Measurements from ENCODE around the gene ELOVL6. TPM values are rescaled to one million over a fixed set of nuclear protein-coding genes. Genes with fewer than 3 reads are reported as not detected.
"Not testable (repeated sequence)": the region's sequence is repeated elsewhere in the genome, so short reads cannot be mapped to it uniquely, and the experiment has no call there.

Gene ELOVL6
- total RNA-seq, 1 donor from 2014 or later, result 11.0 TPM

DNA sequence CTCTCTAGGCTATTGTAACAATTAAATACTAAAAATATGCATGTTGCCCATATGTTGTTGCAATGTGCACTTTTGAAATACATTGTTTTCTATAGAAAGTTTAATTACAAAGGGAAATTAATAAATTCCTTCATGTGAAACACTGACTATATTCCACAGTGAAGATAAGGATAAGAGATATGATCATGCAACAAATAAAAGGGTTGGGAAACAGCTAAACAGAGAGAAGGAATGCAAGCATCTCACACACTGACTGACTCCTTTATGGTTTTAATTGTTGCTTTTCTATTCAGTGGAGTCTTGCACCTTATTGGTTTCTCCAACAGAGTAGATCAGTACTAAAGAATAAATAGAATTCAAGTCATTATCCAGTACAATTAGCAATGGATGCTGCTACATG is 37.8 kb downstream of the ELOVL6 start:
- TF ChIP-seq, protein P1, sequence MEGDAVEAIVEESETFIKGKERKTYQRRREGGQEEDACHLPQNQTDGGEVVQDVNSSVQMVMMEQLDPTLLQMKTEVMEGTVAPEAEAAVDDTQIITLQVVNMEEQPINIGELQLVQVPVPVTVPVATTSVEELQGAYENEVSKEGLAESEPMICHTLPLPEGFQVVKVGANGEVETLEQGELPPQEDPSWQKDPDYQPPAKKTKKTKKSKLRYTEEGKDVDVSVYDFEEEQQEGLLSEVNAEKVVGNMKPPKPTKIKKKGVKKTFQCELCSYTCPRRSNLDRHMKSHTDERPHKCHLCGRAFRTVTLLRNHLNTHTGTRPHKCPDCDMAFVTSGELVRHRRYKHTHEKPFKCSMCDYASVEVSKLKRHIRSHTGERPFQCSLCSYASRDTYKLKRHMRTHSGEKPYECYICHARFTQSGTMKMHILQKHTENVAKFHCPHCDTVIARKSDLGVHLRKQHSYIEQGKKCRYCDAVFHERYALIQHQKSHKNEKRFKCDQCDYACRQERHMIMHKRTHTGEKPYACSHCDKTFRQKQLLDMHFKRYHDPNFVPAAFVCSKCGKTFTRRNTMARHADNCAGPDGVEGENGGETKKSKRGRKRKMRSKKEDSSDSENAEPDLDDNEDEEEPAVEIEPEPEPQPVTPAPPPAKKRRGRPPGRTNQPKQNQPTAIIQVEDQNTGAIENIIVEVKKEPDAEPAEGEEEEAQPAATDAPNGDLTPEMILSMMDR (IDR thresholded peaks at IDR 0.05), result no peak
- H3K4me1 Mint-ChIP-seq (ENCODE audit: low read depth), result peaks cover 35% of the 10 kb centered on the region
- H3K4me3 Mint-ChIP-seq (ENCODE audit: unreplicated experiment), result no peak overlapping the region
- DNase-seq (ENCODE audit: low spot score), result no peak
- no peak overlapping the region for H3K27ac Mint-ChIP-seq (ENCODE audit: unreplicated experiment)
- no peaks in the 10 kb centered on the region for H3K36me3 Mint-ChIP-seq (ENCODE audit: low read depth)
- H3K27me3 Mint-ChIP-seq (ENCODE audit: low read depth), result no peaks in the 10 kb centered on the region
- H3K9me3 Mint-ChIP-seq (ENCODE audit: low read depth), result no peaks in the 10 kb centered on the region

DNA sequence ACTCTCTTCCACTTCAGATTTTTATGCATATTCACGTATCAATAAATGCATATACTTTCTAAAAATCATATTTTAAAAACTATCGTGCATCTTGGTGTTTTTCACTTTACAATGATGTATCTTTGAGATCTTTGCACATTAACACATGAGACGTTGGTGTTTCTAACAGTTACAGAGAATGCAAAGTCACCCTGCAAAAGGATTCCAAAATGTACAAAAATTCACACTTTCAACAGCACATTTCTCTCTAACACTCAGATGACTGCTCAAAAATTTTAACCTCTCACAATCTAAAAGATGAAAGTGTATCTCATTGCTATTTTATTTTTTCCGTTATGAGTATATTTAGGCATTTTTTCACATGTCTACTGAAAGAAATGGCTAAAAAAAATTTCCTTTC is 38.9 kb downstream of the ELOVL6 start:
- DNase-seq (ENCODE audit: low spot score), result no peak
- H3K4me3 Mint-ChIP-seq (ENCODE audit: unreplicated experiment), result no peak overlapping the region
- no peaks in the 10 kb centered on the region for H3K27me3 Mint-ChIP-seq (ENCODE audit: low read depth)
- peaks cover 28% of the 10 kb centered on the region for H3K4me1 Mint-ChIP-seq (ENCODE audit: low read depth)
- no peaks in the 10 kb centered on the region for H3K36me3 Mint-ChIP-seq (ENCODE audit: low read depth)
- H3K9me3 Mint-ChIP-seq (ENCODE audit: low read depth), result no peaks in the 10 kb centered on the region
- TF ChIP-seq, protein P1 (IDR thresholded peaks at IDR 0.05), result no peak
- H3K27ac Mint-ChIP-seq (ENCODE audit: unreplicated experiment), result no peak overlapping the region

DNA sequence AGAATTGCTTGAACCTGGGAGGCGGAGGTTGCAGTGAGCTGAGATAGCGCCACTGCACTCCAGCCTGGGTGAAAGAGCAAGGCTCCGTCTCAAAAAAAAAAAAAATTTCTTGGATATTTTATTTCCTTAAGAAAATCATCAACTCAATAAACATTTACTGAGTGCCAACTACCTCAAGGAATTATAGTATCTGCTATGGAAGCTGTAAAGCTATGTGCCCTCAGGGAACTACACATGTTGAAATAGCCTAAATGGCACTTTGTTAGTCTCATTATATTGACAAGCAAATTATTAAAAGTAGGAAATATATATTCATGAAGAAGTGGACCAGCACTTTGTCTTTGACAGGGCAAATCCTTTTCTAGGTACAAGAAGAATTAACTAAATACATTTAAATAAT is 40.8 kb downstream of the ELOVL6 start:
- TF ChIP-seq, protein P1 (IDR thresholded peaks at IDR 0.05), result no peak

DNA sequence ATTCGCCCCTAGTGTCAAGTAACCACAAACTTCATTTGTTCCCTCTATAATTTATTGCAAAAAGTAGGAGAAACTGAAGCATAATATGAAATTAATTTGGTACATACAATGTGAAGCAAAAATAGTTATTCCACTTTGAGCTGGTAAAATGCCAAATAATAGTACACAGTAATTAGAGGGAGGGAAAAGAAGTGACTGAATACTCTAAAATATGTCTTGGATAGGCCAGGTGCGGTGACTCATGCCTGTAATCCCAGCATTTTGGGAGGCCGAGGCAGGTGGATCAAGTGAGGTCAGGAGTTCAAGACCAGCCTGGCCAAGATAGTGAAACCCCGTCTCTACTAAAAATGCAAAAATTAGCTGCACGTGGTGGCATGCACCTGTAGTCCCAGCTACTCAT is 41.2 kb downstream of the ELOVL6 start:
- peaks cover 13% of the 10 kb centered on the region for H3K4me1 Mint-ChIP-seq (ENCODE audit: low read depth)
- not testable (repeated sequence) for H3K36me3 Mint-ChIP-seq (ENCODE audit: low read depth); H3K9me3 Mint-ChIP-seq (ENCODE audit: low read depth); H3K4me3 Mint-ChIP-seq (ENCODE audit: unreplicated experiment); H3K27ac Mint-ChIP-seq (ENCODE audit: unreplicated experiment); DNase-seq (ENCODE audit: low spot score); H3K27me3 Mint-ChIP-seq (ENCODE audit: low read depth)

More for the DNA sequence above, 40.8 kb downstream of the ELOVL6 start:
- Mint-ChIP-seq H3K36me3 (ENCODE audit: low read depth) (no peaks in the 10 kb centered on the region), H3K27ac (ENCODE audit: unreplicated experiment) (no peak overlapping the region), H3K4me1 (ENCODE audit: low read depth) (peaks cover 13% of the 10 kb centered on the region), H3K27me3 (ENCODE audit: low read depth) (no peaks in the 10 kb centered on the region), H3K4me3 (ENCODE audit: unreplicated experiment) (no peak overlapping the region), H3K9me3 (ENCODE audit: low read depth) (no peaks in the 10 kb centered on the region)
- no peak for DNase-seq (ENCODE audit: low spot score)

DNA sequence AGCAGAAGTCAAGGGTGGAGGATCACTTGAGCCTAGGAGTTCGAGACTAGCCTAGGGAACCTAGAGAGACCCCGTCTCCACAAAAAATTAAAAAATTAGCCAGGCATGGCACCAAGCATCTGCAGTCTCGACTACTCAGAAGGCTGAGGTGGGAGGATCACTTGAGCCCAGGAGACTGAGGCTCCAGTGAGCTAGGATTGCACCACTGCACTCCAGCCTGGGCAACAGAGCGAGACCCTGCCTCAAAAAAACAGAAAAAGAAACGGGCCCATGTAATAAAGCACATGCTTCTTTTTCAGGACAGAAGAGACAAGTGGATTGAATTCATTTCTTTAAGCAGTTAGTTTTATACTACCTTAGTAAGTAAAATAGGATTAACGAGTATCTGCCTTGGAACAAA is 42.0 kb downstream of the ELOVL6 start:
- no peak overlapping the region for H3K27ac Mint-ChIP-seq (ENCODE audit: unreplicated experiment)
- no peaks in the 10 kb centered on the region for H3K9me3 Mint-ChIP-seq (ENCODE audit: low read depth)
- TF ChIP-seq, protein P1 (IDR thresholded peaks at IDR 0.05), result no peak
- no peak overlapping the region for H3K4me3 Mint-ChIP-seq (ENCODE audit: unreplicated experiment)
- DNase-seq (ENCODE audit: low spot score), result no peak
- no peaks in the 10 kb centered on the region for H3K36me3 Mint-ChIP-seq (ENCODE audit: low read depth)
- no peaks in the 10 kb centered on the region for H3K27me3 Mint-ChIP-seq (ENCODE audit: low read depth)
- peaks cover 13% of the 10 kb centered on the region for H3K4me1 Mint-ChIP-seq (ENCODE audit: low read depth)

DNA sequence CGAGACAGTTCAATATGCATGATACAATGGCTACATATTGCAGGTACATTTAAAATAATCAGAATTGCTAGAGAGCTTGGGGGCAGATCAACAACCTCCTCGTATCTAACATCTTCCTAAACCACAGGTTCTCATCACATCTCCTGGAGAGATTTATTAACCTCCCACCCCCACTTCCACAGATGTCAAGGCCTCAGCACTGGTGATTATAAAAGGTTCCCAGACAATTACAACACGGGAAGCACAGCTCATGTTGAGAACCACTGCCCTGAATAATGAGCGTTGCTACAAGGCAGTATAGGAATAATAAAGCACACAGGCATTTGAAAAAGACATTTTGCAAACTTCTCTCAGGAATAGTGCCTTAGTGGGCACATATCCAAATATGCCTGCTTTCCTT is 42.8 kb downstream of the ELOVL6 start:
- TF ChIP-seq, protein P1 (IDR thresholded peaks at IDR 0.05), result no peak
- Mint-ChIP-seq H3K36me3 (ENCODE audit: low read depth) (no peaks in the 10 kb centered on the region), H3K9me3 (ENCODE audit: low read depth) (no peaks in the 10 kb centered on the region), H3K4me3 (ENCODE audit: unreplicated experiment) (no peak overlapping the region), H3K27ac (ENCODE audit: unreplicated experiment) (no peak overlapping the region), H3K4me1 (ENCODE audit: low read depth) (peaks cover 13% of the 10 kb centered on the region), H3K27me3 (ENCODE audit: low read depth) (no peaks in the 10 kb centered on the region)
- no peak for DNase-seq (ENCODE audit: low spot score)

Measured in chondrocyte (in vitro differentiated cells).